Measurements from ENCODE around the gene CEP104. TPM values are rescaled to one million over a fixed set of nuclear protein-coding genes. Genes with fewer than 3 reads are reported as not detected.

CEP104 gene
- total RNA-seq, 2 donors from 2014 or later, result 41.1 to 52.7 TPM

DNA sequence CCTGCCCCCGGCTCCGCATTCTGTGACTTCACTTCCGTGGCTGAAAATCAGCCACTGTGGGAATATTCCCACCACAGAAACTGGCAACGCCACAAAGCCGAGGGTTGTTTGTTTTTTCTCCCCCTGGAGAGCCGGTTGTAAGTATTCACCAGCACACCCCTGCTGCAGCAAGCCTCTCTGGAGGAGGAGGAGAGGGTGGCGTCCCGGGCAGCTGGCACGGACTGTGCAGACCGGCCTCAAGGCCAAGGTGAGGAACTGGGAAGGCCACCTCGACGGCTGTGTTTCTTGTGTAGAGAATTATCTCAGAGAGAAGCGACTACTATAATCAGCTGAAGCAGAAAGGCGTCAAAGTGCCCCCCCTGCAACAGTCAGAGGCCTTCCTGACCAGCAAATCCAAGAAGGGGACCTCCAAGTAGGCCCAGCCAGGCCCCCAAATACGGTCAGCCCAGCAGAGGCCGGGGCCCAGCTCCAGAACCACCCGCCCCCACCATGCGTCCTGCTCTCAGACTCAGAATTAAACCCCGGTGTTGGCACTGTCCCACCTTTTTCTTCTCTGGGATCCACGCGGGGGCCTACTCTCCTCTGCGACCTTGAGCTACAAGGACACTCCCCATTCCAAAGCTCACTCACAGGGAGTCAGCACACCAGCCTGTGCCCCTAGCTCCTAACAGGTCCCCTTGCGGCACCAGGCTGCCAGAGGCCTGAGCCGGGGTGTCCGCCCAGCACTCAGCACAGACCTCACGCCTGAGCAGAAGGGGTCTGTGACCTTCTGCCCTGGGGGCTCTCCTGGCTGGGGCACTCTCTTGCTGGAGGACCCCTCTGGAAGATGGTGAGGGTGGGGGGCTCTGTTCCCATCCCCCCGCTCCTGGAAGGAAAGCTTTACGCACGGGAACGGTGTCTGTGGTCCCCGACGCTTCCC, 85.6 kb downstream of the CEP104 start:
- Histone ChIP-seq H3K36me3 (no peaks in the 10 kb centered on the region), H3K9ac (ENCODE audit: low read depth in 2 of 2, low read length in 2 of 2) (peak overlapping the region in 1 of 2 donors; percentile 61), H3K27me3 (no peaks in the 10 kb centered on the region), H3K9me3 (no peaks in the 10 kb centered on the region), H3K27ac (no peak overlapping the region), H3K4me3 (peak overlapping the region; percentile 56), H3K4me1 (peaks cover 10% of the 10 kb centered on the region)
- TF ChIP-seq CTCF (IDR thresholded peaks at IDR 0.05), result no peak
- no peak for DNase-seq
- intact Hi-C loops (cut with DNase I), result no loop called here

DNA sequence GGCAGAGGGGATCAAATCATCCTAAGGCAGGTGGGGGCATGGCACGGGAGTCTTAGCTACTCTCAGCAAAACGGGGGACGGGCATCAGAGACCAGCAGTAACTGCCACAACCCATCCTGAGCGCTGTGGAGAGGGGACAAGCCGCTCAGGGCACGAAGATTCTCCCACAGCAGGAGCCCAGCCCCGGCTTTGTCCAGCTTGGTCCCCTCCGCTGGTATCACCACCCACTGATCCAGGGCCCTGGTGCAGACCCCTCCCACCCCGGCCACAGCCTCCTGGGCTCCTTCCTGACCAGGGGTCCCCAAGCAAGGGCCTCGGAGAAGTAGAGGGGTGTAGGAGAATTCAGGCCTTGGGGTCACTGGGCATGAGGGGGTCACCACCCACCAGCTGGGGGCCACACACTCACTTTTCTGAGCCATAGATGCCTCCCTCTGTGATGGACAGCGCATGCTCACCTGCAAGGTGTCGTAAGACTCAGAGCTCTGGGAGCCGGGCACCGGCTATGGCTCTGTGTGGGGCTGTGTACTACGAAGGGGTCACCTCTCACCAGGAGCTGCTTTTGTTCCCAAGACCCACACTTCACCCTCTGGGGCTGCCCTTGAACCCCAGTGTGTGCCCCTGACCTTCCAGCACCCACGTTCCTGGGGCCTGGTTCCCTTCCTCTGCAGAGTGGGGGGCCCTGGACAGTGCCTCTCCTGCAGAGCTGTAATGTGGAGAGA, 86.8 kb downstream of the CEP104 start:
- H3K9ac ChIP-seq (ENCODE audit: low read depth in 2 of 2, low read length in 2 of 2), result no peak overlapping the region
- H3K9me3 ChIP-seq, result no peaks in the 10 kb centered on the region
- intact Hi-C loops (cut with DNase I), result no loop called here
- H3K27ac ChIP-seq, result no peak overlapping the region
- DNase-seq, result no peak
- no peaks in the 10 kb centered on the region for H3K4me1 ChIP-seq
- no peaks in the 10 kb centered on the region for H3K27me3 ChIP-seq
- no peaks in the 10 kb centered on the region for H3K36me3 ChIP-seq
- no peak overlapping the region for H3K4me3 ChIP-seq
- no peak for TF ChIP-seq CTCF (IDR thresholded peaks at IDR 0.05)

GRCh38 chr1:3768811-3769390, 88.1 kb downstream of the CEP104 start:
- H3K36me3 ChIP-seq, result no peaks in the 10 kb centered on the region
- no peaks in the 10 kb centered on the region for H3K27me3 ChIP-seq
- no peaks in the 10 kb centered on the region for H3K9me3 ChIP-seq
- intact Hi-C loops (cut with DNase I), result no loop called here
- no peak for DNase-seq
- H3K9ac ChIP-seq (ENCODE audit: low read depth in 2 of 2, low read length in 2 of 2), result no peak overlapping the region
- H3K4me1 ChIP-seq, result no peaks in the 10 kb centered on the region
- no peak overlapping the region for H3K27ac ChIP-seq
- TF ChIP-seq CTCF (IDR thresholded peaks at IDR 0.05), result no peak
- no peak overlapping the region for H3K4me3 ChIP-seq

GRCh38 chr1:3767328-3767925, 89.6 kb downstream of the CEP104 start:
- Histone ChIP-seq H3K4me1 (no peaks in the 10 kb centered on the region), H3K36me3 (no peaks in the 10 kb centered on the region), H3K27ac (no peak overlapping the region), H3K9me3 (no peaks in the 10 kb centered on the region), H3K27me3 (no peaks in the 10 kb centered on the region), H3K9ac (ENCODE audit: low read depth in 2 of 2, low read length in 2 of 2) (no peak overlapping the region), H3K4me3 (no peak overlapping the region)
- intact Hi-C loops (cut with DNase I), result no loop called here
- no peak for DNase-seq
- TF ChIP-seq CTCF (IDR thresholded peaks at IDR 0.05), result no peak

All from colonic mucosa (tissue), 4 donors.